Mucosa of gallbladder (tissue), 1 donor: ENCODE measurements around the gene TRPC5OS. TPM values are rescaled to one million over a fixed set of nuclear protein-coding genes. Genes with fewer than 3 reads are reported as not detected.

Experiments used
- DNase-seq: peaks from one replicate; pipeline ENCODE4 v3.0.0-alpha.2; 2020; ENCODE audit warnings: low spot score
- total RNA-seq: library from RNA; stranded (reverse); gene quantifications from one replicate; pipeline ENCODE4 v1.2.1, GENCODE V29; 2021
- donor health status: DM: no; HTN: no; CAD: no.

The TRPC5OS gene
- total RNA-seq, 1 donor from 2014 or later, result 0.20 TPM

DNA sequence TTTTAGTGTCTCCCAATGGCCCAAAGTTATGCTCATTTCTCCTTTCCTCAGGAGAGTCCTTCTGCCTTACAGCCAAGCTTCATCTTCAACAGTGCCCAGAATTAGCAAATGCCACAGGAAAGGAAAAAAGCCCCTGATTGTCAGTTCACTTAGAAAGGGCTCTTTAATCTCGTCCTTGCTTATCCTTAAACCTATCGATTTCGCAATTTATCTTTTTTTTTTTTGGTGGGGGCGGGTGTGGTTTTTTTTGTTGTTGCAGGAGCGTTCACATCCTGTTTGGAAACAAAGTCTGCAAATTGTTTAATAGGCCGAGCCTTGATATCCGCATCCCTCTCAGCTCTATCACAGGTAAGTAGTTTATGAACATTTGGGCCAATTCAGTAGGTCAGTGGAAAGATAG is 20.2 kb downstream of the TRPC5OS start:
- DNase-seq, result no peak

DNA sequence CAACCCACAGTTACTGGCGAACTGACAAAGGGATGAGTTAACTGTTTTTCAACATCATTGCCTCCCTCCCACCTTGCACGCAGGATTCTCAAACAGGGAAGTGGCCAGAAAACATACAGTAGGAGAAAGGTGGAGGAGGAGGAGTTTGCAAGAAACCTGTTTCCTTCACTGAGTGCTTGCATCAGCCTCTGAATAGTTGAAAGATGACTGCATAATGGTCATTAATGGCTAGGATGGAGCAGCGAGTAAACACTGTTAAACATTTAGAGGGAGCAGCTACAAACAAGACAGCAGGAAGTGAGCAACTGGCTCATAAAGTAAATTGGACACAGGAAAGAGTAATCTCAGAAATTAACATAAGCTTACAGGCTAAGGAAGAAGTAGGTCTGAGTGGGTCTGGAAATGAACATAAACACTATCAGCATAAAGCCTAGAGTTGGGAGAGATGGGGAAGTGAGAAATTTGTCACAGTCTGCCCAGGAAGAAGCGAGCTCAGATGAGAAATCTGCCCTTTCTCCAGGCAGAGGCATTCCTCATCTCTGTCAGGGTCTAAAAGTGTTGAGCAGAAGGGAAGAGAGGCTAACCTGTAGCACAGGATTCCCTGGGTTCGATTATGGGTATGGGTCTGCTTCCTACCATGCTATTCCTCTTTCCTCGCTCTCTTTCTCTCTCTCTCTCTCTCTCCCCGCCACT is 38.6 kb downstream of the TRPC5OS start:
- DNase-seq, result no peak

DNA sequence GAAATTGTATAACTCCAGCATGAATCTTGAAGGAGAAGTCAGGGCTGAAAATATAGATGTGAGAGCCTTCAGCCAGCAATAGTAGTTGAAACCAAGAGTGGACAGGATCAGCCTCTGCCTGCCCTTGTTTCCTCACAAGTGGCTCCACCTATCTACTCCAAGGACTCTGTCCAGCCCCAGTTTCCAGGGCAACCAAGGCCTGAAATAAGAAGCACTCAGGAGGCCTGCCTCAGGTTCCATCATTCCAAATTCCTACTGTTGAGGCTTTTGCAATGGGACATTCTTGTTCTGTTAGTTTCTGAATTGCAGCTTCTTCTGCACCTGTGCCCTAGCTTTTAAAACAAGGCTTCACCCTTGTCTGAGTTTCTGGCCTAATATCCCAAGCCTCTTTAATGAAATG is 41.6 kb downstream of the TRPC5OS start:
- no peak for DNase-seq

DNA sequence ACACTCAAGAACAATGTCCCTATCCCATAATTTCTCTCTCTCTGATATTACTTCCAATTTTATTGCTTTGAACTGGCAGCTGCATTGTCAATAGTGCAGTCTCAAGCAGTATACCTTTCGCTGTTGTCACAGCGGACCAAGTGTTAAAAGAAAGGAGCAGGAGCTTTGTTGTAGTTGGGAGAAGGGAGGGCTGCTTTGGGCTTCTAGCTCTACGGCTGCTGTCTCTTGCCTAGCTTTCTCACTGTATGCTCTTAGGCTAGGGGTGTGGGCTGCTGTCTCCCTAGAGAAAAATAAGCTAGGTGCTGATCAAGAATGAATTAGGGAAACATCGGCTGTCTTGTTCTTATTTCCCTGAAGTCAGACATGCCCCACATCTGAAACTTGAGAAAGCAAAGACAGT is 52.5 kb downstream of the TRPC5OS start:
- DNase-seq, result no peak

Other genes with a start within 250 kb of the TRPC5OS start
- gene ALG13, start 195.0 kb upstream of the TRPC5OS start, total RNA-seq, result 56.9 TPM
- gene TRPC5, start 206.6 kb downstream of the TRPC5OS start, total RNA-seq, result 0.03 TPM
- gene RTL4, start 206.8 kb downstream of the TRPC5OS start, total RNA-seq, result not detected